Spleen (tissue), 7 donors: ENCODE results near the gene EHBP1.

Experiments used
- CTCF ChIP-seq, 11 experiments: fragments of 200-600 bp in 7 of 11; fragments of 450-650 bp in 4 of 11; sonication (generic) in 4 of 11; IDR thresholded peaks in 8 of 11; conservative IDR thresholded peaks in 3 of 11; 1 replicate in 7 of 11; 2 replicates in 4 of 11; pipeline versions ENCODE4 v1.4.0 to v1.8.0; 2016 to 2021; ENCODE audit warnings: antibody characterized with exemption in 11 of 11, inconsistent platforms in 4 of 11, mild to moderate bottlenecking in 1 of 11
- POLR2A ChIP-seq, 3 donors: fragments of 450-650 bp; IDR thresholded peaks; one replicate each; pipeline ENCODE4 v1.5.1; 2017; ENCODE audit warnings: antibody characterized with exemption in 3 of 3, mild to moderate bottlenecking in 1 of 3
- POLR2AphosphoS5 ChIP-seq, 3 donors: sonication (generic); formaldehyde crosslinking; IDR thresholded peaks; one replicate each; pipeline ENCODE4 v1.5.1; 2017; ENCODE audit warnings: antibody characterized with exemption in 3 of 3
- donor health status: DM: no; HTN: no; CAD: no; lungs with moderate emphysema.
- donor health status: DM: no; HTN: no; CAD: no.
- donor health status: DM: no; HTN: no; CAD: no.

- TF ChIP-seq CTCF (IDR thresholded peaks at IDR 0.05 in 8 of 11, conservative IDR thresholded peaks at IDR 0.05 in 3 of 11) (no peak), POLR2A (IDR thresholded peaks at IDR 0.05) (no peak), POLR2AphosphoS5 (IDR thresholded peaks at IDR 0.05) (no peak)
Observed at GRCh38 chr2:62789518-62789917, 84.0 kb downstream of the EHBP1 start.
